ENCODE measurements around the gene FER.

- TF ChIP-seq, protein P1, sequence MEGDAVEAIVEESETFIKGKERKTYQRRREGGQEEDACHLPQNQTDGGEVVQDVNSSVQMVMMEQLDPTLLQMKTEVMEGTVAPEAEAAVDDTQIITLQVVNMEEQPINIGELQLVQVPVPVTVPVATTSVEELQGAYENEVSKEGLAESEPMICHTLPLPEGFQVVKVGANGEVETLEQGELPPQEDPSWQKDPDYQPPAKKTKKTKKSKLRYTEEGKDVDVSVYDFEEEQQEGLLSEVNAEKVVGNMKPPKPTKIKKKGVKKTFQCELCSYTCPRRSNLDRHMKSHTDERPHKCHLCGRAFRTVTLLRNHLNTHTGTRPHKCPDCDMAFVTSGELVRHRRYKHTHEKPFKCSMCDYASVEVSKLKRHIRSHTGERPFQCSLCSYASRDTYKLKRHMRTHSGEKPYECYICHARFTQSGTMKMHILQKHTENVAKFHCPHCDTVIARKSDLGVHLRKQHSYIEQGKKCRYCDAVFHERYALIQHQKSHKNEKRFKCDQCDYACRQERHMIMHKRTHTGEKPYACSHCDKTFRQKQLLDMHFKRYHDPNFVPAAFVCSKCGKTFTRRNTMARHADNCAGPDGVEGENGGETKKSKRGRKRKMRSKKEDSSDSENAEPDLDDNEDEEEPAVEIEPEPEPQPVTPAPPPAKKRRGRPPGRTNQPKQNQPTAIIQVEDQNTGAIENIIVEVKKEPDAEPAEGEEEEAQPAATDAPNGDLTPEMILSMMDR (conservative IDR thresholded peaks at IDR 0.05), result no peak
- no peak for TF ChIP-seq ZFX (IDR thresholded peaks at IDR 0.05)
These were observed 19.8 kb upstream of the FER start for GRCh38 chr5:108727651-108728565.
